Hematopoietic multipotent progenitor cell treated with erythropoietin and hydrocortisone succinate and interleukin-3 and kit ligand, for 8 days (in vitro differentiated cells): ENCODE results near the gene MED23.
A peak's percentile ranks its signal among the peaks of the same experiment; 100 is the strongest.

Experiments used
- DNase-seq: peaks from one replicate; pipeline ENCODE4 v3.0.0-alpha.2; 2015

The MED23 gene, protein sequence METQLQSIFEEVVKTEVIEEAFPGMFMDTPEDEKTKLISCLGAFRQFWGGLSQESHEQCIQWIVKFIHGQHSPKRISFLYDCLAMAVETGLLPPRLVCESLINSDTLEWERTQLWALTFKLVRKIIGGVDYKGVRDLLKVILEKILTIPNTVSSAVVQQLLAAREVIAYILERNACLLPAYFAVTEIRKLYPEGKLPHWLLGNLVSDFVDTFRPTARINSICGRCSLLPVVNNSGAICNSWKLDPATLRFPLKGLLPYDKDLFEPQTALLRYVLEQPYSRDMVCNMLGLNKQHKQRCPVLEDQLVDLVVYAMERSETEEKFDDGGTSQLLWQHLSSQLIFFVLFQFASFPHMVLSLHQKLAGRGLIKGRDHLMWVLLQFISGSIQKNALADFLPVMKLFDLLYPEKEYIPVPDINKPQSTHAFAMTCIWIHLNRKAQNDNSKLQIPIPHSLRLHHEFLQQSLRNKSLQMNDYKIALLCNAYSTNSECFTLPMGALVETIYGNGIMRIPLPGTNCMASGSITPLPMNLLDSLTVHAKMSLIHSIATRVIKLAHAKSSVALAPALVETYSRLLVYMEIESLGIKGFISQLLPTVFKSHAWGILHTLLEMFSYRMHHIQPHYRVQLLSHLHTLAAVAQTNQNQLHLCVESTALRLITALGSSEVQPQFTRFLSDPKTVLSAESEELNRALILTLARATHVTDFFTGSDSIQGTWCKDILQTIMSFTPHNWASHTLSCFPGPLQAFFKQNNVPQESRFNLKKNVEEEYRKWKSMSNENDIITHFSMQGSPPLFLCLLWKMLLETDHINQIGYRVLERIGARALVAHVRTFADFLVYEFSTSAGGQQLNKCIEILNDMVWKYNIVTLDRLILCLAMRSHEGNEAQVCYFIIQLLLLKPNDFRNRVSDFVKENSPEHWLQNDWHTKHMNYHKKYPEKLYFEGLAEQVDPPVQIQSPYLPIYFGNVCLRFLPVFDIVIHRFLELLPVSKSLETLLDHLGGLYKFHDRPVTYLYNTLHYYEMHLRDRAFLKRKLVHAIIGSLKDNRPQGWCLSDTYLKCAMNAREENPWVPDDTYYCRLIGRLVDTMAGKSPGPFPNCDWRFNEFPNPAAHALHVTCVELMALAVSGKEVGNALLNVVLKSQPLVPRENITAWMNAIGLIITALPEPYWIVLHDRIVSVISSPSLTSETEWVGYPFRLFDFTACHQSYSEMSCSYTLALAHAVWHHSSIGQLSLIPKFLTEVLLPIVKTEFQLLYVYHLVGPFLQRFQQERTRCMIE (N-terminal part only)

DNA sequence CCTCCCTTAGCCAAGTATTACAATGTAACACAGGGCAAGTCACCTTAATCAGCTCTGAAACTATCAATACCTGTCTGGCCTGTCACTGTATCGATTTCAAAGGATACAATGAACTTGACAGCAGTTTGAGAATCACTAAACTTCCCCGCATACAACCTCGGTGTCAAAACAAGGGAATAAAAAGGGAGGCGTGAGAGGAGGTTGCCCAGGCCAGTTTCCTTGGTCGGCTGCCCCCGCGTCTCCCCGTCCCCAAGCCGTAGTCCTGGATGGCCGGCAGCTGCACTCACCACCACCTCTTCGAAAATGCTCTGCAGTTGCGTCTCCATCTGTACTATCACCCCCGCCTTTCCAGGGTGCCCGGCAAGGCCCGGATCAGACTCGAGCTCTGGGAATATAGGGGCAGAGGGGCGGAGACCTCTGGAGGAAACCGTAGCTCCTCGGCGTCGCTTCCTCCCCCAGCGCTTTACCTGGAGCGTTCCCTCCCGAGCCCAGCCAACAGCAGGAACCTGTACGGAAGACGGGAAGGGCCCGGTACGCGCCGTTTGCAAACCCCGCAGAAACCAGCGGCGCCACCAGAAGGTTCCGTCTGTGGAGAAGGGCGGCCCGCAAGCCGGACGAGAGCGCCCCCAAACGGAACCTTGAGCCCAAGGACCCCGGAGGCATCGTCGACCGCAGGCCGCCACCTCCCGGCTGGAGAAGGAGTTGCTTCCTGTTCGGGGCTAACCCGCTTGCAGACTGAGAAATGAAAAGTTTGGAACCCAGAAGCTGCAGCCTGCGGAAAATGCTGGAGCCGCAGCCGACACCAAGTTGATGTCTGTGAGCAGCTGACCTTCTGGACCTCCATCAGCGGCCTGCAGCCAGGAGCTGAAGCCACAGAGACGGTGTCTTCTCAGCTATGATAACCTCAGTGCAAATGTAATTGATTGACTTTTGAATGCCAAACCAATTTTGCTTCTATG lies at the start of gene MED23:
MED23 (minus strand) TSS at position 519 of the 959 bp plus-strand sequence; CDS start at position 326, 193 bp downstream.
- DNase-seq: peak; percentile 94

DNA sequence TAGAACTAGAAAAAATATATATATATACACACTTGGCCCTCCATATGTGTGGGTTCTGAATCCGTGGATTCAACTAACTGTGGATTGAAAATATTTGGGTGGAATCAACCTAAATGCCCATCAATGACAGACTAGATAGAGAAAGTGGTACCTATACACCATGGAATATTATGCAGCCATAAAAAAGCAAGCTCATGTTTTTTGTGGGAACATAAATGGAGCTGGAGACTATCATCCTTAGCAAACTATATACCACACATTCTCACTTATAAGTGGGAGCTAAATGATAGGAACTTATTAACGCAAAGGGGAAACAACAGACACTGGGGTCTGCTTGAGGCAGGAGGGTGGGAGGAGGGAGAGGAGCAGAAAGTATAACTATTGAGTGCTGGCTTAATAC lies 45.1 kb upstream of the MED23 start:
- DNase-seq: no peak

DNA sequence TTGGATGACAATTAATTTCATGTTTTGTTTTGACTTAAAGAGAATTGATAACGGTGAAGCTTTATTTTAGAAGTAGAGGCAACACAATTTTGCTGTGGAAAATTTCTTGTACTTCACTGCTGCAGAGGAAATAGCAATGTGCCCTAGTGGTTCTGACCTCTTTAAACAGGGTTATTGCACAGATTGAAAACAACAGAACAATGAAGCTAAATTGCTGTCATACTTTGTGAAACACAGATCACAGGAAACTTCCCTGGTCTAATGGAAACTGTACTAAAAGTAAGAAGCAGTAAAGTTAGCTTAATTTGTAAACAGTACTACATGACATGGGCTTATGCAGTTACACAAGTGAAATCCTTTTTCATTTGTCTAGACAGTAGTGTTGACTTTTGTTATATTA lies 41.8 kb upstream of the MED23 start:
- no peak for DNase-seq

DNA sequence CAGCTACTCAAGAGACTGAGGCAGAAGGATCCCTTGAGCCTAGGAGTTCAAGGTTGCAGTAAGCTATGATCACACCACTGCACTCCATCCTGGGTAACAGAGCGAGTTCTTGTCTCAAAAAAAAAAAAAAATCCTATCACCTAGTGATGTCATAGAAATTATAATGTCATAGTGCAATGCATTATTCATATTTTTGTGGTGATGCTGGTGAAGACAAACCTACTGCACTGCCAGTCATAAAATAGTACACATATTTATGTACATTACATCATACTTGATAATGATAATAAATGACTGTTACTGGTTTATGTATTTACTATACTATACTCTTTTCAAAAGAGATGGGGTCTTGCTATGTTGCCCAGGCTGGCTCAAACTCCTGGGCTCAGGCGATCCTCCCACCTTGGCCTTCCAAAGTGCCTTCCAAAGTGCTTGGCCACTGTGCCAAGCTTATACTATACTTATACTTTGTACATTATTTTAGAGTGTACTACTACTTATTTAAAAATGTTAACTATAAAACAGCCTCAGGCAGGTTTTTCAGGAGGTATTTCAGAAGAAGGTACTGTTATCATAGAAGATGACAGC lies 35.6 kb upstream of the MED23 start:
- DNase-seq: no peak

DNA sequence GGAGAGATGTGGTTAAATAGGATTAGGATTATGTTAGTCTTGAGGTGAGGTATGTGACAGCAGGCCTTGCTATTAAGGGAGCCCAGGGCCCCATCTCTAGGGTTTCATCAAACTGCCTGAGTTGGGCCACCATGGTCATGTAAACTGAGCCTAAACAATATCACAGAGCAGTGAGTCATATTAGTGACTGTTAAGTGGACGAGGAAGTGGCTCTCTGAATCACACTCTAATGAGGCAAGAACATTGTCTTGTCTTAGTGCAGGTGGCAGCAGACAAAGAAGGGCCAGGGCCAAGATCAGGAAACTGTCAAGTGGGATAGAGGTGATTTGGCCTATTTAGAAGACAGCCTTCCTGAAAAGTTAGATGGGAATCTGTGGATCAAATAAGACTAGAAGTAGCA lies 32.2 kb upstream of the MED23 start:
- DNase-seq: peak; percentile 14

DNA sequence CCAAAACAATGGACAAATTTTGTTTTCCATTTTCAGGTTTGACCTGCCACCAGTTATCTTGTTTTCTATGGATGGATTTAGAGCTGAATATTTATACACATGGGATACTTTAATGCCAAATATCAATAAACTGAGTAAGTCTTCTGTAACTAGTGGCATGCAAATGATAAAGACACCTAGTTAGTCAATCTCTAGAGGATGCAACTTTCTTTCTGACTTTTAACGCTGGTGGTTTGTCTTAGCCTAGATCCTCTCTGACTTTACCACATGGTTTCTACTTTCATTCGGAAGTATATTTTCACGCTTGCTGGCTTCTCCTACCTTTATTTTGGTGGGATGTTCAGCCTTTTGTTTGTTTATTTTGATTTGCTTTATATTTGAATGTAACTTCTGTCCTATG lies 30.2 kb upstream of the MED23 start:
- no peak for DNase-seq

DNA sequence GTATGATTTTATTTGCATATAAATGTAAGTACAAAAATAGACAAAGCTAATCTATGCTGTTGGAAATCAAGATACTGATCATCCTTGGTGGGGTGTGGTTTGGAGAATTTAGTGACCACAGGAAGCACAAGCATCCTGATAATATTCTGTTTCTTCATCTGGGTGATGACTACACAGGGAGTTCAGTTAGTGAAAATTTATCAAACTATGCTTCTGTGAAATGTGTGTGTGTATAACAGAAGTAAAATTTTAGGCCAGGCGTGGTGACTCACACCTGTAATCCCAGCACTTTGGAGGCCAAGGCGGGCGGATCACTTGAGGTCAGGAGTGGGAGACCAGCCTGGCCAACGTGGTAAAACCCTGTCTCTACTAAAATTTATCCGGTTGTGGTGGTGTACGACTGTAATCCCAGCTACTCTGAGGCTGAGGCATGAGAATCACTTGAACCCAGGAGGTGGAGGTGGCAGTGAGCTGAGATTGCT lies 29.6 kb upstream of the MED23 start:
- DNase-seq: peak; percentile 53

DNA sequence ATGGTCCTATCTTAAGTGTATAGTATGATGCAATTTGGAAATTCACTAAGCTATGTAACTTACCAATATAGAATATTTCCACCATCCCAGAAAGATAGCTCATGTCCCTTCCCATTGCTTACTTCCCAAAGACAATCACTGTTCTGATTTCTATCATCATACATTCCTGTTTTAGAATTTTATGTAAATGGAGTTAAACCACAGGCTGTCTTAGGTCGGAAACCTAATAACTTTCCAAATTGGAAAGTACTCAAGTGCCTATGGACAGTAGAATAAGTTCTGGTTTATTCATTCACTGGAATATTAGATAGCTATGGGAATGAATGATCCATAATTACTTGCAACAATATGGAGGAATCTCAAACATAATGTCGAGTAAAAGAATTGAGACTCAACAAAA lies 29.2 kb upstream of the MED23 start:
- no peak for DNase-seq

DNA sequence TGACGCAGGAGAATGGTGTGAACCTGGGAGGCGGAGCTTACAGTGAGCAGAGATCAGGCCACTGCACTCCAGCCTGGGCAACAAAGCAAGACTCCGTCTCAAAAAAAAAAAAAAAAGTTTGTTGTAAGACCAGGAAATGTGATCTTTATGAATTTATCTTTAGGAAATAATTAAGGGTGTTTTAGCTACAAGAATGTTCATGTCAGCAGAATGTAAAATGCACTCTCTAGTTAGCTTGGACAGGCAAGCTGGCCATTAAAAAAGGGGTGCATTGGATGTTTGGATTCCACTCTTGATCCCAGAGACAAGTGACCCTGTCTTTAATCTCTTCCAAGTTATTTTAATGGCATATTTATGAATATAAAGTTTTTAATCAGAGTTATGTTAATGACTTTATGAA lies 28.6 kb upstream of the MED23 start:
- DNase-seq: no peak

DNA sequence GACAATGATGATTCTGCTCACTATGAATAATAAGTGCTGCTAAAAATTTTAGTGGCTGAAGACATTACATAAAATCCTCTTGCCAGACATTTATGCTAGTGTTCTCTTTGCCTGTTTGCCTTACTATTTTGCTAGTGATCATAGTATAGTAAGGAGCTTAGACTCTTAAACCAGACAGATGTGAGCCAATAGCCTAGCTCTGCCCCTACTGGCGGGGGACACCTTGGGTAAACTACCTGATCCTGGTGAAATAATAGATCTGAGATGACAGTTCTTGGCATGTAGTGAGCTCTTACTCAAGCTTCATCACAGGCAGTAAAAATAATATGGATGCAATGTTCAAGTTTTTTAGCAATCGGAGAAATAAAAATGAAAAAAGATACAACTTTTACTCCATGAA lies 27.9 kb upstream of the MED23 start:
- no peak for DNase-seq

DNA sequence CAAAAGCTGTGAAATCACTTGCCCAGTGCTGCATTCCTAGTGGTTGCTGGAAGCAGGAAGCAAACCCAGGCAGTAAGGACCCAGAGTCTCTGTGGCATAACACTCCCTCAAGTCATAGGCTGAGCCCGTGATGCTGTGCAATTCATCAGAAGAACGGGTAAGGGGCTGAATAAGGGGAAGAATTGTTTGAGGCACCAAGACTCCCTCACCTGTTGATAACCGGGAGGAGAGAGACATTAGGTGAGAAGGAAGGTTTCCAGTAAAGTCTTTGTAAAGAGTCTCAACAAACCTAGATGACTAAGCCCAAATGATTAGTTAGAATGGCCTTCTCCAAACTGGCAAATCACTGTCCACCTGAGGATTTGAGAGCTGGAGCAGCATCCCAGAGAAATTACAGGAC lies 27.3 kb upstream of the MED23 start:
- no peak for DNase-seq

DNA sequence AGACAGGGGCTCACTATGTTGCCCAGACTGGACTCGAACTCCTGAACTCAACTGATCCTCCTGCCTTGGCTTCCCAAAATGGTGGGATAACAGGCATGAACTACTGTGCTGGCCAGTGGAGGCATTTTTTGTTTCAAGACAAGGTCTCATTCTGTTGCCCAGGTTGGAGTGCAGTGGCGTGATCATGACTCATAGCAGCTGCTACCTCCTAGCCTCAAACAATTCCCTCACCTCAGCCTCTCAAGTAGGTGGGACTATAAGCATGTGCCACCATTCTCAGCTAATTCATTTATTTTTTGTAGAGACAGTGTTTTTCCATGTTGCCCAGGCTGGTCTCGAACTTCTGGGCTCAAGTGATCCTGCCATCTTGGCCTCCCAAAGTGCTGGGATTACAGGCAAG lies 26.3 kb upstream of the MED23 start:
- DNase-seq: no peak

DNA sequence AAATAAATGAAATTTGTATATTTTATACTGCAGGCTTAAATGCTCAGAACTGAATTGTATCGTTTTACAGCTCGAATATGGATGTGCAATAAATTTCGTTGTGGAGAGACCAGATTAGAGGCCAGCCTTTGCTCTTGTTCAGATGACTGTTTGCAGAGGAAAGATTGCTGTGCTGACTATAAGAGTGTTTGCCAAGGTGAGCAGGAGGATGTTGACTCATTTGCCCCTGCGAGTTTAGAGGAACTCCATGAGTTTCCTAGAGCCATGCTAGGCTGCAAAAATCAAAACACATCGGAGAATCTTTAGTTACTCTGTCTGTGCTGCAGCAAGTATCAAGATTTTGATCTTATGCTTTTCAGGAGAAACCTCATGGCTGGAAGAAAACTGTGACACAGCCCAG lies 24.4 kb upstream of the MED23 start:
- DNase-seq: no peak

DNA sequence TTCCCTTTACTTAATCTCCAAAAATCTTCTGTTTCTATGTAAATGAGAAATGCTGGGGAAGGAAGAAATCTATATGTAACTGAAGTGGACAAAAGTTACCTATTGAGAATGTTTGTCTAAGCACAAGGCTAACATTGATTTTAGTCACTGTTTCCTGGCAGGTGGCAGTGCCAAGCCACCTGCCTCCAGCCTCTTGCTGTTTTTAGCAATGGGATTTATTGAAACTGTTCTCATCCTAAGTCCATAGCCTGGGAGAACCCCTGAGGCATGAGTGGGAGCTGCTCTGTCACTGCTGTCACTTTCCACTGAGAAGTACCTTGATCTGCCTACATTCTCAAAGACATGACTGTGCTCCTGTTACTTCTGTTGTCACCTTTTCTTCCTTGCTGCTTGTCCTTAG lies 23.7 kb upstream of the MED23 start:
- no peak for DNase-seq

DNA sequence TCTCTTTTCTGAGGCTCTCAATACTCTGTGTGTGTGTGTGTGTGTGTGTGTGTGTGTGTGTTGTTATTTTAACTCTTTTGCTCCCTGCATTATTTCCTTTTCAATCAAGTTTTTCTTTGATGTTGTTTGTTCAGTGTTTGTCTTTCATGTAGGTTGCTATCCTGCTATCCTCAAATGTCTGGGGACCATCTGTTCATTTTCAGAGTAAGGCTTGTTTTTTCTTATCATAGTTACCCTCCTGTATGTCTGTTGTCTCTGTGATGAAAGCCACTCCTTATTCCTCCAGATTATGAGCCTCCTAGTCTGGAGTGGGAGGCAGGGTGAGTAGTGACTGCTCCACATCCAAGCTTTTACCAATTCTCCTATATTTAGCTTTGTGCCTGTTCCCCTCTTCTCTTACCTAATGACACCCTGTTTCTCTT lies 18.2 kb upstream of the MED23 start:
- peak; percentile 93 for DNase-seq

DNA sequence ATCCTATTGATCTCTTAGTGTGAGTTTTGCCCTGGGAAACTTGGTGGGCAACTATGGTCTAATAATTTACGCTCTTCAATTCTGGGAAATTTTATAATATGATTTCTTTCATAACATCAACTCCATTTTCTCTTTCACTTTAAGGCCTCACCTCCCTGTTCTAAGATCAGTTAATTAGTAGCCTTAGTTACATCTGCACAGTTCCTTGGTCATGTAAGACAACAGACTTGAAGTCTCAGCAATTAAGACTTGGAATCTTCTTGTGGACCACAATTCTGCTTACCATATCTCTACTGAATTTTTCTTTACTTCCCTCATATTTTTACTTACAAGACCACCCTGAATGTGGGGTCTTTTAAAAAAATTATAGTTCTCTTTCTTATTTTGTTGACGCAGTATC lies 17.8 kb upstream of the MED23 start:
- peak; percentile 29 for DNase-seq

DNA sequence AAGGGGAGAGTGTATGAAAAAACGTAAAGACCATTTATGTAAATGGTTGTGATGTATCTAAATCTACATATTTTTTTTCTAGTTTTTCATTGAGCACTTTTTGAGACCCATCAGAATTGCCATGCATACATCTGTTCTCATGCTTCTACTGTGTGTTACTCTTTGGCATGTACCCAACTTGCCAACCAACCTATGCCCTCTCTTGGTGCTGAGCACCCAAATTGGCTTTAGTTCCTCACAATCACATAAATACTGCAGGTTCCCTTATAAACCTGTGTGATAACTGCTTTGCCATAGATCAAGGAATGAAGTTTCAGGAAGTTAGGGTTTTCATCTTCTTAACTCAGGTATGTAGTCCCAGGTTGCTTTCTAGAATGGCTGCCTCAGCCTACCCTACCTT lies 16.9 kb upstream of the MED23 start:
- DNase-seq: no peak

DNA sequence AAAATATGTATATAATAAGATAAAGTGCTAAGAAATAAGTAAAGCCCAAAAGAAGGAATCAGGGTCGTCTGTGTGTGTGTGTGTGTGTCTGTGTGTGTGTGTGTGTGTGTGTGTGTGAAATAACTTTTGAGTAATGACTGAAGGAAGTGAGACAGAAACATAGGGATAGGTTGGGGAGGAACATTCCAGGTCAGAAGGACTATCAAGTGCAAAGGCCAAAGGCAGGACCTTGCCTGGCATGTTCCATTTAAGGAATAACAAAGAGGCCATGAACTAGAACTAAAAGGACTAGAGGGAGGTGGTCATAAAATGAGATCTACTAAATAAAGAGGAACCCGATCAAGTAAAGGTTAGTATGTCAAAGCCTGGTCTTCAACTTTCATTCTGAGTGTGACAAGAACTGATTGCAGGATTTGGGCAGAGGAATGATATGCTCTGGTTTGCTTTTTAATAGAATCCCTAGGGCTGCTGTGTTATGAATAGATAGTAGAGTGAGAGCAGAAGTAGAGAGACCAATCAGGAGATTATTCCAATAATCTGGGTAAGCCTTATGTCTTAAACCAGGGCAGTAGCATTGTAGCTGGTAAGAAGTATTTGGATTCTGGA lies 15.9 kb upstream of the MED23 start:
- DNase-seq: peak; percentile 46

DNA sequence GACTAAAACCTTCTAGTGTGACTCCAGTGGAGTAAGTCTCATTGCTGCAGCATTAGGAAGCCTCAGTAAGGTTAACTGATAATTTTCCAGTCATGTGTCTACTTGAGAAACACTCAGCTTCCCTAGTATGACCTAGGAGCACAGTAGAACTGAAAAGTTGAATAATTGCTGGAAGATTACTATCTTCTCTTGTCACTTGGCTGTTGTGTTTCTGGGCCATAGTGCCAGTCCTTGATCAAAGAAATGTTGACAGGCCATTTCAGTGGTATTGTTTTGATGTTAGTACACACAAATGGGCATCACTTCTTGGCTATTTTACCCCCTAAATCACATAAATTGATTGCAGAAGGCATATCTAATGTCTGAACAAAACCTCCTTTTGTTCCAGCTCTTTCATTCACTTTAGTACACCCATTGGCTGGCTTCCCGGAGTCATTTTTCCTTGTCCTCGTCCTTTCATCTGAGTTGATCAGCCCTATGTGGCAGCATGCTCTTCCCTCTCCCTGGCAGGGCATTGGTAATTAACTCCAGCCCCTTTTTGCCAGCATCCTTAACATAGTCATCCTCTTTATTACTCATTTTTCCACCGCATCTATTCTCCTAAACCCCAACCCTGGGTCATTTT lies 15.1 kb upstream of the MED23 start:
- DNase-seq: peak; percentile 24

DNA sequence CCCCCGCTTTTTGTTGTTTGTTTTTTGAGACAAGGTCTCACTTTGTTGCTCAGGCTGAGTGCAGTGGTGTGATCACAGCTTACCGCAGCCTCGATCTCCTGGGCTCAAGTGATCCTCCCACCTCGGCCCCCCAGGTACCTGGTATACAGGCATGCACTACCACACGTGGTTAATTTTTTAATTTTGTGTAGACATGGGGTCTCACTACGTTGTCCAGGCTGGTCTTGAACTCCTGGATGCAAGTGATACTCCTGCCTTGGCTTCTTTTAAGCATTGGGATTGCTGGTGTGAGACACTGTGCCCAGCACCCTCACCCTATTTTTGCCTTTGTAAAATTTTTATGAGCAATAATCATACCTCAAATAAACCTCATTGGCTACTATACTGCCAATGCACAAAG lies 14.5 kb upstream of the MED23 start:
- no peak for DNase-seq

DNA sequence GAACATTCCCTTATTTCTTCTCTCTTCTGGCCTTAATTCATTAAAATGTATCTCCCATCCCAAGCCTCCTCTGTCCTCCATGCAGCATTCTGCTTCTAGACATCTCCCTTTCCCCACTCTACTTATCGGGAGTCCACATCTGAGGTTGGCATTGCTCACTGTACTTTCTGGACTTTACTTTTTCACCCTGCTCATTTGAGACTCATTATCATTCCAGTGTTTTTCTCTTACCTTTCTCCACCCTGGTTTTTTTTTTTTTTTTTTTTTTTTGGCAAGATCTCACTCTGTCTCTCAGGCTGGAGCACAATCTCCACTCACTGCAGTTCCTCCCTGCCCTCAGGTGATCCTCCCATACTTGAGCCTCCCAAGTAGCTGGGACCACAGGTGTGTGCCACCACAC lies 13.5 kb upstream of the MED23 start:
- peak; percentile 49 for DNase-seq
